ENCODE results near the gene HDAC11.
"Not testable (repeated sequence)": the region's sequence is repeated elsewhere in the genome, so short reads cannot be mapped to it uniquely, and the experiment has no call there.

The HDAC11 gene

DNA sequence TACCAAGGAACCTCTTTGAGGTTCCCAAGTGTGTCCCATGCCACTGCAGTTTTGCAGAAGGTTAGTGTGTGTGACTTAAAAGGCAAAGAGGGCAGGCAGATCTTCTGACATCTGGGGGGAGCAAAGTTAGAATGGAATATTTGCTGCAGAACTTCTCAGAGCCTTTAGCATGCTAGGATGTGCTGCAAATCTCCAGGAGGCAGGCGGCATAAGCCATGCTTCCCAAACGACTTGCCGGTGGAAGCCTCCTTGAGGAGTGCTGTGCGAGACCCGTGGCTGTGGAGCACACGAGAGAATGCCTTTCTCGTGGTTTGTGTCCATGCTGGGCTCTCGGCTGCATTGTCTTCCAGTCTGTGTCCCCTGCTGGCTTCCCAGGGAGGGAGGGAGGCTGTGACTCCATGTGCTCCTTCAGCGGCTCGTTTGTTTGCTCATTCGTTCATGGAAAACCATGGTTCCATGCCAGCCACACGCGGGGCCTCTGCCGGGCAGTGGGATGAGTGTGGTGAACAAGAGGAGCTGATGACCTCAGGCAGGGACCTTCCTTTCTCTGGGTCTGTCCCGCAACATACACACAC lies 13.8 kb downstream of the HDAC11 start:
- DNase-seq (ENCODE audit: low spot score), result no peak

GRCh38 chr3:13494463-13495350 lies 14.6 kb downstream of the HDAC11 start:
- DNase-seq (ENCODE audit: low spot score), result peak; percentile 54

GRCh38 chr3:13495351-13495813 lies 15.3 kb downstream of the HDAC11 start:
- DNase-seq (ENCODE audit: low spot score), result no peak

GRCh38 chr3:13495921-13496723 lies 16.0 kb downstream of the HDAC11 start:
- peak; percentile 73 for DNase-seq (ENCODE audit: low spot score)

GRCh38 chr3:13496879-13497278 lies 16.8 kb downstream of the HDAC11 start:
- no peak for DNase-seq (ENCODE audit: low spot score)

- DNase-seq (ENCODE audit: low spot score), result no peak
These were observed 17.3 kb downstream of the HDAC11 start for GRCh38 chr3:13497386-13497785.

DNA sequence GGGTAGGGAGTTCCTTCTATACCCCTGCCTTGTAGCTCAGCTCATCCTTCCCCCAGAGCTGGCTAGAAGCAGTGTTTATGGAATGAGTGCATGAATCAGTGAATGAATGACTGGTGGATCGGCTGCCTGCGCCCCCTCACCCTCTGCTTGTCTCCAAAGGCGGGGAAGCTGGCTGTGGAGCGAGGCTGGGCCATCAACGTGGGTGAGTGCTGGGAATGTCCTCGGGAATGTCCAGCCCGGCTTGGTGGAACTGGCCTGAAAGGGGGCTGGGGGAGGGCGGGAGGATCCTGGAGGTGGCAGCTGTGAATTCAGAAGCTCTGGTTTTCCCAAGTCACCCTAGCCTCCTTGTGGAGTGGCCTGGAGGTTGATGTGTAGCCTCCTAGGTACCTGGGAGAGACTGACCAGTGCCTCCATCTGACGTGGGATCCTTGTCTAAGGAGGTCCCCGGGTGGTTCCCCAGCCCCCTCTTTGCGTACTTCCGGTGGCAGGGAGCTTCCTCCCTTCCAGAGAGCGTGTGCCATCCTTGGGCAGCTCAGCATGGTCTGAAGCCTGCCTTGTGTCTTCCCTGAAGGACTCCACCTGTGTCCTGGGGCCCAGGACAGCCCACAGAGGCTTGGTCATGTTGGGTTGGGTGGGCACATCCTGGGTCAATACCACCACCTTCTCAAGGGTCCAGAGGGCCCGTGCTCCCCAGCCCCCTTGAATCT lies 18.4 kb downstream of the HDAC11 start:
- DNase-seq (ENCODE audit: low spot score), result no peak

- DNase-seq (ENCODE audit: low spot score), result not testable (repeated sequence)
These were observed 19.1 kb downstream of the HDAC11 start for GRCh38 chr3:13499246-13499645.

- peak; percentile 56 for DNase-seq (ENCODE audit: low spot score)
These were observed 20.2 kb downstream of the HDAC11 start for GRCh38 chr3:13500133-13500885.

DNA sequence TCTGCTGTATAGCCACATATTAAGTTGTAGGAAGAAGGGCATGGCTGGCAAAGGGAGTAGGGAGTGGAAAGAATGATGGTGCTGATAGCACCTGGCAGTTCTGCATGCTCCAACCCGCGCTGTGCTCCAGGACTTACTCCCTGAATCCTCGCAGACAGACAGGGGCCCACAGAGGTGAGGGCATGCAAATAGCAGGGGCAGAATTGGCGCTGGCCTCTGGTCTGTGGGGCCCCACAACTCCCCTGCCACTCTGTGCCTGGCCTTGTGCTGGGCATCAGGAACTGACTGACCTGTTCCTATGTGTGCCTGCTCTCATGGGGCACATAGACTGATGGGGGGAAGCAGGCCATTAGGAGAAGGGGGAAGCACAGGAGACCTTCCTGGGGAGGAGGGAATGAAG lies 20.9 kb downstream of the HDAC11 start:
- no peak for DNase-seq (ENCODE audit: low spot score)

GRCh38 chr3:13501521-13501920 lies 21.4 kb downstream of the HDAC11 start:
- DNase-seq (ENCODE audit: low spot score), result no peak

GRCh38 chr3:13501958-13502790 lies 22.1 kb downstream of the HDAC11 start:
- DNase-seq (ENCODE audit: low spot score), result no peak

DNA sequence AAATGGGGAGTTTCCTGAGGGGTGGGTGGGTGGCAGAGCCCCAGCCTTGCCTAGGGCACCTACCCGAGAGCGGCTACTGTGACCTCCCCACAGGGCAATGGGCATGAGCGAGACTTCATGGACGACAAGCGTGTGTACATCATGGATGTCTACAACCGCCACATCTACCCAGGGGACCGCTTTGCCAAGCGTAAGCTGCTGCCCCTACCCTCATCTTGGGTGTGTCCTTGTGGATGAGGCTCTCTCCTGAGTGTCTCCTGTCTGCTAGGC lies 22.6 kb downstream of the HDAC11 start:
- DNase-seq (ENCODE audit: low spot score), result no peak

GRCh38 chr3:13504161-13504831 lies 24.2 kb downstream of the HDAC11 start:
- DNase-seq (ENCODE audit: low spot score), result no peak

GRCh38 chr3:13505147-13506130 lies 25.3 kb downstream of the HDAC11 start:
- DNase-seq (ENCODE audit: low spot score), result no peak

- no peak for DNase-seq (ENCODE audit: low spot score)
These were observed 26.1 kb downstream of the HDAC11 start for GRCh38 chr3:13506239-13506638.

GRCh38 chr3:13506680-13507079 lies 26.6 kb downstream of the HDAC11 start:
- DNase-seq (ENCODE audit: low spot score), result no peak

- DNase-seq (ENCODE audit: low spot score), result no peak
These were observed 27.1 kb downstream of the HDAC11 start for GRCh38 chr3:13507247-13507569.
